CD4-positive, alpha-beta T cell treated with Interleukin-17A for 4 hours (primary cell): Measurements from ENCODE around the gene F12.
"Not testable (repeated sequence)": the region's sequence is repeated elsewhere in the genome, so short reads cannot be mapped to it uniquely, and the experiment has no call there.

Experiments
- DNase-seq: peaks from one replicate; pipeline ENCODE4 v3.0.0-alpha.2; 2020; ENCODE audit warnings: mixed read lengths

Gene F12

GRCh38 chr5:177432143-177432838, 22.9 kb upstream of the F12 start:
- no peak for DNase-seq

- DNase-seq = peak; percentile 73
These were observed 22.2 kb upstream of the F12 start for GRCh38 chr5:177431317-177432142.

GRCh38 chr5:177430972-177431316, 21.6 kb upstream of the F12 start:
- no peak for DNase-seq

GRCh38 chr5:177430140-177430951, 21.0 kb upstream of the F12 start:
- DNase-seq = no peak

GRCh38 chr5:177429248-177430040, 20.1 kb upstream of the F12 start:
- peak; percentile 87 for DNase-seq

GRCh38 chr5:177428574-177429217, 19.3 kb upstream of the F12 start:
- DNase-seq = no peak

GRCh38 chr5:177427919-177428573, 18.7 kb upstream of the F12 start:
- DNase-seq = peak; percentile 41

GRCh38 chr5:177427211-177427822, 18.0 kb upstream of the F12 start:
- no peak for DNase-seq

- peak; percentile 79 for DNase-seq
These were observed 17.3 kb upstream of the F12 start, which contains the start of gene GRK6 for GRCh38 chr5:177426566-177427210. GRK6 (plus strand) TSS chr5:177426676; CDS start chr5:177426846, 170 bp downstream.

- peak; percentile 100 for DNase-seq
These were observed 16.6 kb upstream of the F12 start for GRCh38 chr5:177425801-177426565.

GRCh38 chr5:177425196-177425800, 15.9 kb upstream of the F12 start:
- no peak for DNase-seq

- no peak for DNase-seq
These were observed 14.3 kb upstream of the F12 start for GRCh38 chr5:177423671-177424070.

- DNase-seq = no peak
These were observed 11.9 kb upstream of the F12 start for GRCh38 chr5:177421062-177421798.

- DNase-seq = not testable (repeated sequence)
These were observed 11.1 kb upstream of the F12 start for GRCh38 chr5:177420472-177420871.

GRCh38 chr5:177419046-177419445, 9.7 kb upstream of the F12 start:
- no peak for DNase-seq

GRCh38 chr5:177417081-177417480, 7.7 kb upstream of the F12 start:
- not testable (repeated sequence) for DNase-seq

- DNase-seq = no peak
These were observed 5.1 kb upstream of the F12 start for GRCh38 chr5:177414481-177414880.

- no peak for DNase-seq
These were observed 3.4 kb upstream of the F12 start for GRCh38 chr5:177412603-177413233.
